PC-3 (cell line): Measurements from ENCODE around the gene ATP10A. TPM values are rescaled to one million over a fixed set of nuclear protein-coding genes. Genes with fewer than 3 reads are reported as not detected.

Source experiments
- ATAC-seq: fragments of 200-7000 bp; cut with Tn5 transposase; 2 replicates; pipeline ENCODE4 v1.9.1; 2020; ENCODE audit warnings: mild to moderate bottlenecking, moderate library complexity
- BruUV-seq: library from RNA; stranded (reverse); fragments of 400-500 nt; replicated peaks from 2 replicates; lab custom pipeline; 2021; lab: Mats Ljungman, UMichigan
- CTCF ChIA-PET: fragments of 300-600 bp; sonication (Branson Sonifier 250); formaldehyde crosslinking; loops from one replicate; lab custom pipeline; 2022; ENCODE audit warnings: antibody characterized with exemption; lab: Charles Lee
- POLR2A ChIA-PET: fragments of 300-600 bp; sonication (Branson Sonifier 250); formaldehyde crosslinking; loops from one replicate; lab custom pipeline; 2022; ENCODE audit warnings: antibody characterized with exemption; ENCODE audit not compliant: unreplicated experiment; lab: Charles Lee
- DNase-seq: peaks from one replicate; pipeline ENCODE4 v3.0.0-alpha.2; 2015
- H2AFZ ChIP-seq: fragments of 300-600 bp; sonication (generic); 2 replicates; pipeline ENCODE4 v1.6.0; 2016; ENCODE audit warnings: antibody characterized with exemption, low read length
- H3F3A ChIP-seq: fragments of 300-600 bp; sonication (generic); one replicate; pipeline ENCODE4 v1.6.0; 2017; ENCODE audit warnings: antibody characterized with exemption, low read length, control low read depth, mild to moderate bottlenecking; ENCODE audit not compliant: unreplicated experiment
- H3K27ac ChIP-seq: fragments of 300-600 bp; sonication (generic); 2 replicates; pipeline ENCODE4 v1.5.1; 2016; ENCODE audit warnings: mild to moderate bottlenecking, low read length
- H3K27me3 ChIP-seq: fragments of 300-600 bp; sonication (generic); 2 replicates; pipeline ENCODE4 v1.6.1; 2016; ENCODE audit warnings: low read length, mixed read lengths
- H3K36me3 ChIP-seq: fragments of 300-600 bp; sonication (generic); 2 replicates; pipeline ENCODE4 v1.6.1; 2016; ENCODE audit warnings: low read depth, mixed run types, low read length, mixed read lengths
- H3K4me1 ChIP-seq: fragments of 300-600 bp; sonication (generic); 2 replicates; pipeline ENCODE4 v1.5.1; 2016; ENCODE audit warnings: low read length; ENCODE audit not compliant: insufficient read depth
- H3K4me2 ChIP-seq: fragments of 300-600 bp; sonication (generic); 2 replicates; pipeline ENCODE4 v1.6.0; 2016; ENCODE audit warnings: low read length
- H3K4me3 ChIP-seq: fragments of 300-600 bp; sonication (generic); 2 replicates; pipeline ENCODE4 v1.5.1; 2016; ENCODE audit warnings: mild to moderate bottlenecking, low read length, mixed read lengths
- H3K79me2 ChIP-seq: fragments of 300-600 bp; sonication (generic); 2 replicates; pipeline ENCODE4 v1.6.1; 2017; ENCODE audit warnings: low read length, mixed read lengths
- H3K9ac ChIP-seq: fragments of 300-600 bp; sonication (generic); 2 replicates; pipeline ENCODE4 v1.6.0; 2016; ENCODE audit warnings: mild to moderate bottlenecking, low read length
- H3K9me2 ChIP-seq: fragments of 300-600 bp; sonication (generic); replicated peaks from 2 replicates; pipeline ENCODE4 v1.6.1; 2016; ENCODE audit warnings: mixed run types, low read length, mixed read lengths
- H3K9me3 ChIP-seq: fragments of 300-600 bp; sonication (generic); 2 replicates; pipeline ENCODE4 v1.6.1; 2016; ENCODE audit warnings: low read length, mixed read lengths
- H4K20me1 ChIP-seq: fragments of 300-600 bp; sonication (generic); 2 replicates; pipeline ENCODE4 v1.6.1; 2016; ENCODE audit warnings: low read length, mixed read lengths
- CTCF ChIP-seq: fragments of 300-600 bp; sonication (generic); conservative IDR thresholded peaks from 2 replicates; pipeline ENCODE4 v1.5.1; 2017; ENCODE audit warnings: antibody characterized with exemption, low read depth, mild to moderate bottlenecking, low read length
- EZH2 ChIP-seq: fragments of 300-600 bp; sonication (generic); IDR thresholded peaks from one replicate; pipeline ENCODE4 v1.6.1; 2017; ENCODE audit warnings: antibody characterized with exemption, mild to moderate bottlenecking, low read length; ENCODE audit not compliant: unreplicated experiment
- EZH2phosphoT487 ChIP-seq: fragments of 300-600 bp; sonication (generic); IDR thresholded peaks from 2 replicates; pipeline ENCODE4 v1.6.1; 2018; ENCODE audit warnings: mild to moderate bottlenecking, antibody characterized with exemption, low read length, borderline replicate concordance
- intact Hi-C: fragments of 100-400 bp; cut with micrococcal nuclease; formaldehyde crosslinking; loops from 2 replicates; pipeline ENCODE4 v1.9.0; 2023
- total RNA-seq: library from RNA; depleted of rRNA; stranded (reverse); fragments of >200 nt; gene quantifications from 2 replicates; pipeline ENCODE4 v1.2.3, GENCODE V29; 2014

Gene ATP10A
- total RNA-seq, 1 experiment from 2014 or later: 2.6 TPM

DNA sequence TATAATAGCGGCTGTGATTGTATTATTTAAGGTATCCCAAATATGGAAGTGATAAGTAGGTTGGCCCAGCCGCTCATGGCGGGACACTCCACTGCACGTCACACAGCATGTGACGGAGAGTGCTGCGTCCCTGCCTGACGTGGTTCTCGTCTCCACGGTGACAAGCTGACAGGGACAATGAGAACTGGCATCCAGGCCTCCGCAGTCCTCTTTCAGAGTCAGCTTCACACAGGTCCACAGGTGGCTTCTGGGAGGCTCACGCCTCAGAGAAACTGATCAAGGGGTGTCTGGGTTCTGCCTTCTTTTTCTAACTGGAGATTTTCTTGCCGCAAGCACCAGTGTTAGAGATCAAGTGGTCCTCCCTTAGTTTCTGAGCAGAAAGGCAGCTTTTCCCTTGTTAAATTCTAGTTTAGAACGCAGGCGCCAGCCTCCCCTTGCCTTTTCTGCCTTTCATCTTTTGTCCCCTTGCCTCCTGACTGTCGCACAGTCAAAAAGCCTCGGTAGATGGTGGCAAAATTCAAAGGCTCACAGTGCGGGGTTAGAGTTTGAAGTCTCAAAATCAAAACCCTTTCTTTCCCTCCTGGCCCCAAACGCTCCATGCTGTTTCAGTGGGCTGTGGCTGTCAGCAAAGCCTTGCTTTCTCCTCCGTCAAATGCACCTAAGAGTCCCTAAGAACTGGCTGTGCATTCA is 120.9 kb downstream of the ATP10A start:
- Histone ChIP-seq H3K9ac (no peak overlapping the region), H4K20me1 (no peaks in the 10 kb centered on the region), H3K27me3 (no peaks in the 10 kb centered on the region), H3K4me3 (no peak overlapping the region), H2AFZ (no peak overlapping the region), H3K9me2 (no peaks in the 10 kb centered on the region), H3F3A (no peaks in the 10 kb centered on the region), H3K4me2 (no peak overlapping the region), H3K9me3 (no peaks in the 10 kb centered on the region), H3K79me2 (no peaks in the 10 kb centered on the region), H3K4me1 (no peaks in the 10 kb centered on the region), H3K36me3 (no peaks in the 10 kb centered on the region), H3K27ac (no peak overlapping the region)
- intact Hi-C loops: no loop called here
- ATAC-seq (no peak), DNase-seq (no peak)
- CTCF ChIA-PET: no interaction called here
- BruUV-seq: no TSS peak
- POLR2A ChIA-PET: no interaction called here
- no peak for TF ChIP-seq EZH2phosphoT487
- no peak for TF ChIP-seq EZH2

DNA sequence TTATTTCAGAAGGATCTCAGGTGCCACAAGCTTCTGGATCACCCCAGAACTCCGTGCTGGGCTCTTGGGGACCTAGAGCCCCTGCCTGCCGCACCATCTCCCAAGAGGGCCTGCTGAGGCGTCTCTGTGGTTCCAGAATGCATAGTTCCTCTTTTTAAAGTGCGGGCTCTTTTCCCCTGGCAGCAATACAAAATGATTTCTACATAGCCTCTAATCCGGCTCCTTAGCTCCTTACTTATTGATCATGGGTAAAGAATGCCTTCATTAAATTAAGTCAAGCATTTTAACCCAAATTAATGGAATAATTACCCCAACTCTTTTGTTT is 121.9 kb downstream of the ATP10A start:
- Histone ChIP-seq H3K9me3 (no peaks in the 10 kb centered on the region), H3K4me3 (no peak overlapping the region), H2AFZ (no peak overlapping the region), H3F3A (no peaks in the 10 kb centered on the region), H3K36me3 (no peaks in the 10 kb centered on the region), H3K9ac (no peak overlapping the region), H3K79me2 (no peaks in the 10 kb centered on the region), H3K9me2 (no peaks in the 10 kb centered on the region), H4K20me1 (no peaks in the 10 kb centered on the region), H3K4me1 (no peaks in the 10 kb centered on the region), H3K27me3 (no peaks in the 10 kb centered on the region), H3K27ac (no peak overlapping the region), H3K4me2 (no peak overlapping the region)
- DNase-seq (no peak), ATAC-seq (no peak)
- CTCF ChIA-PET: no interaction called here
- intact Hi-C loops: loop anchor here (2.0 kb wide), 1 partner anchor 194 kb away; no protein-coding TSS in a partner anchor
- TF ChIP-seq EZH2phosphoT487 (no peak), EZH2 (no peak), CTCF (no peak)
- BruUV-seq: no TSS peak
- POLR2A ChIA-PET: no interaction called here

- Histone ChIP-seq H3K9ac (no peak overlapping the region), H3K4me2 (no peak overlapping the region), H3K4me1 (no peaks in the 10 kb centered on the region), H3K79me2 (no peaks in the 10 kb centered on the region), H3K27ac (no peak overlapping the region), H3K4me3 (no peak overlapping the region), H3K9me2 (no peaks in the 10 kb centered on the region), H4K20me1 (no peaks in the 10 kb centered on the region), H3K36me3 (no peaks in the 10 kb centered on the region), H3K27me3 (no peaks in the 10 kb centered on the region), H3K9me3 (no peaks in the 10 kb centered on the region), H3F3A (no peaks in the 10 kb centered on the region), H2AFZ (no peak overlapping the region)
- no TSS peak for BruUV-seq
- POLR2A ChIA-PET: no interaction called here
- TF ChIP-seq EZH2 (no peak), CTCF (no peak), EZH2phosphoT487 (no peak)
- DNase-seq (no peak), ATAC-seq (no peak)
- intact Hi-C loops: loop anchor here (2.0 kb wide), 1 partner anchor 194 kb away; no protein-coding TSS in a partner anchor
- CTCF ChIA-PET: no interaction called here
Measured at GRCh38 chr15:25740383-25741255, 122.5 kb downstream of the ATP10A start.
